CD1c-positive myeloid dendritic cell (primary cell): Measurements from ENCODE around the gene S100A10.

ENCODE experiments used
- DNase-seq: peaks from one replicate; pipeline ENCODE4 v3.0.0-alpha.2; 2016; ENCODE audit errors: extremely low spot score

S100A10 gene

DNA sequence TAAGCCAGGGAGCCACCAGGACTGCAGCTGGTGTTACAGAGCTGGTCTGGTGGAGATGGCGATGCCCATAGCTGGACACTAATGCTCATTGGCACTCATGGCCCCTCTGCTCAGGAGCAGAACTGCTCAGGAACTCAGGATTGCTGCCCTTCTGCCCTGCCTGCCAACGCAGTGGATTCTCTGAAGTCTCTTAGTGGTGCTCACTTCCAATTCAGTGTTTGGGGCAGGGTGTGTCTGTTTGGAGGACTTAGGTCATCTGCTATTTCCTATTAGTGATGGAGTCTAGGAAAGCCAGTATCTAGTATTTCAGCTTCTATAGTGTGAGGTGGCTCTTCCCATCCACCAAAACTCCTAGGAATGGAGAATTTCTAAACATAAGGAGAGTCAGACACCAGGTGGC lies 29.1 kb downstream of the S100A10 start:
- no peak for DNase-seq

DNA sequence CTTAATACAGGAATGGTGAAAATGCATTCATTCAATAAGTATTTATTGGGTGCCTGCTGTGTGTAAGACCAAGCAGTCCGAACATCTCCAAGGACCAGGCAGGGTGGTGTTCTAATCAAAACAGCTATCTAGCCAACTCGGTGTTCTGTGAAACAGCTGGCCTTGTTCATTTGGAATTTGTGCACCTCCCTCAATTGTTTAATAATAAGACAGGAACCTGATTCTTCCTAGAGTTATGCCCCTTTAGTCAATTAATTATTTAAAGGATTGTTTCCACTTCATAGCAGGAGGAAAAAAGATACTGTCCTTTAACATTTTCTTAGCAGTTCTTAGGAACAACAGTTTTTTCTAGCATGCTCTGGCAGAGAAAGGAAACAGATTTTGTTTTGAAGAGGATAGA lies 30.4 kb downstream of the S100A10 start:
- no peak for DNase-seq

DNA sequence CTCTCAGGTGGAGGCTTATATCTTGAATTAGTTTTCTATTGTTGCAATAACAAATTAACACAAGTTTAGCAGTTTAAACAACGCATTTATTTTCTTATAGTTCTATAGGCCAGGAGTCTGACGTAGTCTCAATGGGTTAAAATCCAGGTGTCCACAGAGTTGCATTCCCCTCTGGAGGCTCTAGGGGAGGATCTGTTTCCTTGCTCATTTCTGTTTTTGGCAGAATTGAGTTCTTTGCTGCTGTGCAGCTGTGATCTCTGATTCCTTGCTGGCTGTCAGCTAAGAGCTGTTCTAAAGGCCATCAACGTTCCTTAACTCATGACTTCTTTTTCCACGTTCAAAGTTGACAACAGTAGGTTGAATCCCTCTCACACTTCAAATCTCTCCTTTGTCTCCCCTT lies 31.8 kb downstream of the S100A10 start:
- DNase-seq = no peak

DNA sequence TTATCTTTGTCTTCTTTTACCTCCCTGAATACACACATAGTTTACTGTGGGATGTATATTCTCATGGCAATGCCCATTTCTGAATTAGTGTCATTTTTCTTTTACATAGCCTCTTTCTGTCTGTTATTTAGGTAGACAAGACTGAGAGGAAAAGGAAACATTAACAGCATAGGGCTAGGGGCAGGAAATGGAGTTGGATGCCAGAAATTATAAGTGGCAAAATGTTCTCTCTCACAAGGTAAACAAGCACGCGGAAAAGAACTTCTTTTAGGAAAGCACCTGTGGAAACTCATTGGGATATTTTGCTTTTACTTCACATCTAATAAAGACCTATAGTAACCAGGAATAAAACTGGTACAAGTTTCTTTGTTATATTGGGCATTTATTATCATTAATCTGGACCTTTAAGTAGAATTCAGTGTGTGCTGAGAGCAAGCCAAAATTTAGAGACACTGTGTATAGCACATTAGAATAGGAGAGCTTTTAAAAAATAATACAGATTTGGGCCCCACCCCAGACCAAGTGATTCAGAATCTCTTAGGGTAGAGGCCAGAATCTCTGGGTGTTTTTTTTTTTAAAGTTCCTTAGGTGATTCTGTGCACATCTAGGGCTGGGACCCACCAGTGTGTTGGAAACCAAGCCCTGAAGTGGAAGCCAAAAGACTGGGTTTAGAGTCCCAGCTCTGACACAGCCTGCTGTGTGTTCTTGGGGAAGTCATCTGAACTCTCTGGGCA lies 32.7 kb downstream of the S100A10 start:
- DNase-seq = no peak

DNA sequence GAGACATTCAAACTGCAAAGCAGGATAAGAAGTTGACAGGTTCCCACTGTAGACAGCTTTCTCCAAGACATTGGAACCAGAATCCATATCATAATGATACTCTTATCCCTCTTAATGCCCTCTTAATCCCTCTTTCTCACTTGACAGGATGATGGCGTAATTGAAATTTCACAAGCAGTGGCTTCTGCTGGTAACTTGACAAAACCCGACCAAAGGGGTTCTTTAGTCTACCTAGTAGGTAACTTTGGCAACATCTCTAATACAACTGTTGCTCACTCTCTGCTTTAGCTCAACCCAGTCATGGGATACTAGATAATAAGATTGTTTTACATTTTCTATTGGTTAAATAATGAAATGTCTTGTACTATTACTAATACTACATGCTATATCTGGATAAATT lies 34.7 kb downstream of the S100A10 start:
- no peak for DNase-seq

DNA sequence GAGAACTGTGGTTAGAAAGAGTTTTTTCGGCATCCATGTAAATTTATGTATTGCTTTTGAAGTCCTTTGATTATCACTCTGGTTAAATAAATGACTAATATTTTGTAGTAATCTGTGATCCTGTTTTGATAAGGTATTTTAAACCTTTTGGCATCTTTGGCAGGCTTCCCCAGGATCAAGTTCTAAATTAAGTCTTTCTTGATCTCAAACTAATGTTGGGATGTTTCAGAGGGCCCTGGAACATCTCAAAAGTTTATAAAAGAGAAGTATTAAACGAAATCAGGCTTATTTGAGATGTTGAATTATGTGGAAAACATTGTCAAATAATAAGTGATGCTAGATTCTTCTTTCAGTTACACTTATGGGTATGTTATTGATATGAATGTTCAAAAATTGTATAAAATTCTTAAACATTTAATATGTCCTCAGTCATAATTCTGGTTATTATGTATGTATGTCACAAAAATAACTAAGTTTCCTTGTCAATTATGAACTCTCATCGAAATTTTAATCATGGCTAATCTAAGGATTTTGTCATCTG lies 36.6 kb downstream of the S100A10 start:
- no peak for DNase-seq

DNA sequence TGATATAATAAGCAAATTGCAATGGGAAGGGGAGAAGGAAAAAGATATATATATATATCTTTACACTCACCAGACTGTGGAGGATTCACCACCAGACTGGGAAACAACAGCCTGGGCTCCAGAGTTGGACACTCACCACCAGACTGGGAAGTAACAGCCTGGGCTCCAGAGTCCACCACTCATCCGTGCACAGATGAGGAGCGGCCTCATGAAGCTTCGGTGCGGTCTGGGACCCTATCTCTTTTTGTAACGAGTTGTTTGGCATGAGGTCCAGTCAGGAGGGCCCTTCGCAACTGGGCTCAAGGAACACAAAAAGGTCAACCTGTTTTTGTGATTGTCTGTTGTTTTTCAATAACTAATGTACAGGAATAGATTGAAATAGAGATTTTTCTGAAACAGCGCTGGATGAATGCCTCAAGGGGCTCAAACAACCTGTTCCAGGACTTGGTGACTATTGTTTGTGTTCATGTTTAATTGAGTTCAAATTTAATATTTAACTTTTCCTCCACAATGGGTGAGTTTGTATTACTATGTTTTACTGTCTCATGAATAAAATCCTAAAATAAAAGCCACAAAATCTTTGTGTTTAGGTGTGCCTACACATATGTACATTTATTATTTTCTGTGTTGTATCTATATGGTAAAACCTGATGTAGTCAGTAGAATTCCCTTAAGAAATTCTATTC lies 40.1 kb downstream of the S100A10 start:
- DNase-seq = no peak

DNA sequence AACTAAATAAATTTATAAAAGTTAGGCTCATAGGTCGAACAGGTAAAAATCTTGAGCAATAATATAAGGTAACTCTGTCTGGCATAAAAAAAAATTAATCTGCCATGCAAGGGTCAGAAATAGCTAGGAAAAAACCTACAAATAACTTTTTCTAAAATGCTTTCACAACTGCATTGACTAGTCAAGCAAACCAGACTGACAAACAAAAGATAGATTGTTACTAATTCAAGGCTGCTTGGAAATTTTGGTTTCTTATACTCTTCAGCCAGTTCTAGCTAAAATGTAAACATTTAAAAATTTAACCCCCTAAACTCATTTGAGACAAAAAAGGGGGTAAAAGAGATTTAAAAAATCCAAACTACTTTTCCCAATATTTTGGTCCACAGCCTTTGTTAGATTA lies 40.8 kb downstream of the S100A10 start:
- no peak for DNase-seq

DNA sequence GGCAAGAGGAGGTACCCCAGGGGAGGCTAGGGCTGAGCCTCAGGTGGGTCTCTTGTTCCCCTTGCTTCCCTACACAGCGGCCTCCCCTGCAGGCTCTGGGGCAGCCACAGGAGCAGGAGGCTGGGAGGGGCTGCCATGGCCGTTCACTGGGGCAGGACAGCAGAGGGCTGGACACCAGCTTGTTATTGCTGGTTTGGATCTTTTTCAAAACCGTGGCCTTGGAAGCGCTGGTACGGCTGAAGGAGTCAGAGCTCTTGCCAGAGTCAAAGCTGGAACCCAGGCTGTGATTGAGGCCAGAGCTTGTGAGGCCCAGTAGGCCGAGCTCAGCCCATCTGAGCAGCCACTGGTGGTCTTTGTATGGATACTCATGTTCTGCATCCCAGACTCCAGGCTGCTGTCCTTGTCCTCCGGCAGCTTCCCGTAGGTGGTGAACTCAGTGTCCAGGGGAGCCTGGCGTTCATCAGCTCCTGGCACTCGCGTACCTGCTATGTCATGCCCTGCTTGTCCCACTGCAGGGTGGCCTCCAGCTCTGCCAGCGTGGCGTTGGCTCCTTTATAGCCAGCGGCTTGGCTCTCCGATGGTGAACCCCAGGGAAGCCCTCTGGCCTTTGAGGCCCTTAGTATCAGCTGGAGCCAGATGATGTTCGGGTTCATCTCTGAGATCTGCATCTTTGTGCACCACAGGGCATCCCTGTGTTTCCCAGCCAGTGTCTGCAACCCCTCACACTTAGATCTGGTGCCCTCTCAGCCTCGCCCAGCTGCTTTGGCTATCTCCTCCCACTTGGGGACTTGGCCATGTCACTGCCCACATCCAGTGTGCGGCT lies 44.1 kb downstream of the S100A10 start:
- DNase-seq = no peak

DNA sequence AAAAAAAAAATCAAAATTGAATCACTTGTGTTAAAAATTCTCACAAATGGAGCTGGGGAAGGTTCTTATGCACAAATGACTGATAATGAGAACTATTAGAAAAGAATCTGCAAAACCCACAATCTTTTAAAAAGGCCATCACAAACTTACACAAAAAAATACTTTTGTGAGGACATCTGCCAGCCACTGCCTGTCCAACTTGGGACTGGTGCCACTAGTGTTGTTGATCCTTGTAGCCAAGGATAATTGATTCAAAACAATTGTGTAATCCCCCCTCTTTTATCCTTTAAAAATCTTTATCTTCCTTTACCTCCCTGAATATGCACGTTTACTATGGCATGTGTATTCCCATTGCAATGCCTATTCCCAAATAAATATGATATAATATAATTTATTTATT lies 45.2 kb downstream of the S100A10 start:
- no peak for DNase-seq

DNA sequence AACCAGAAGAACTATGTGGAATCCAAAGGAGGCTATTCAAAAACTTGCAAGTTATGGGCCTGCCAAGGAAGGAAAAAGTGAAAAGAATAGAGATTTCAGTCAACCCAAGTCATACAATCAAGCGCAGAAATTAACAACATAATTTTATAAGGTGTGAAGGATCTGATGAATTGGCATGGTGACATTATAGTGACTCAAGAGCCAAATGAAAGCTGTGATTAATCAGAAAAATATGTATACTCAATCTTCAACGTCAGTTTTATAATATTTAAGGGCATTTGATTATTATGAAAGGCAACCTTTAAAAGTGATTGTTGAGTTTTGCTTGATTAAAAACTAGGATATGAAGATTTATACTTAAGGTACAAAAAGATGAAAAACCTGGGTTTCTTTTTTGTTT lies 46.5 kb downstream of the S100A10 start:
- DNase-seq = no peak

DNA sequence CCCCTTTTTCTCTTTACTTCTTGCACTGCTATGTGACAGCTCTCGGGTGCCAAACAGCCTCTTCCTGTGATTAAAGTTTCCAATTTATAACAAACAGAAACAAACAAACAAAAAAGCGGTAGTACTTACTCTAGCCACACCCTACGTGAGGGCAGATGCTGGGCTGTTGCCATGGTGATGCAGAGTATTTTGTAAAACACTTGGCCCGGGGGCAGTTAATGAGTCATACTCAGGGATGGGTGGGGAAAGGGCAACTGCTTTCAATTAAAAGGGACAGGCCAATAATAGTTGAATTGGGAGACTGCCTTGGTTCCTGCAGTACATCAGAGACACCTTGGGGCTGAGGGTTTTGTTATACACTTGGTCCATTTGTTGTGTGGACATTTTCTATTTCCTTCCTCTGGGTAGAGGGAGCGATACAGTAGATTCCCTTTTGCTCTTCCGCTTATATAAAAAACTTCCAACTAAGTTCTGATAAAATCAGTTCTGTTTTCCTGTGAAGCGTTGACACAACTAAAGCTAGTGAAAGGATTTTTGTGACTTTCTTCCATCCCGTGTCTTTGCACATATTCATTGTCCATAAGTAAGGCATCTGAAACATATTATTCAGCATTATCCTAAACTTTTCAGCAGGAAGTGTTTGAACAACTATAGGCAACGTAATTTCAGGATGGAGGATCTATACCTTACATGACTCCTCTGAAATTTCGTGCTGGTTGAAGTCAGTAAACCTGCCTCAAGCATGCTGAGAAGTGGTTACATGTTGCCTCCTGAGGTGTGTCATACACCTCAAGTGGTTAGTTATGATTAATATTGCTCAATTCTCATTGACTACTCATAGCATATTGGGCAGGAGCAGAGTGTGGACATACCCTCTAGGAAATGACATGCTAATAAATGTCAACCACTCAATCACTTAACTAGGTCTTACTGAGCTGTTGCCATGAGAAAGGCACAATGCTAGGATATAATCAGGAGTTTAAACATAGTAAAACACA lies 47.6 kb downstream of the S100A10 start:
- peak; percentile 99 for DNase-seq

DNA sequence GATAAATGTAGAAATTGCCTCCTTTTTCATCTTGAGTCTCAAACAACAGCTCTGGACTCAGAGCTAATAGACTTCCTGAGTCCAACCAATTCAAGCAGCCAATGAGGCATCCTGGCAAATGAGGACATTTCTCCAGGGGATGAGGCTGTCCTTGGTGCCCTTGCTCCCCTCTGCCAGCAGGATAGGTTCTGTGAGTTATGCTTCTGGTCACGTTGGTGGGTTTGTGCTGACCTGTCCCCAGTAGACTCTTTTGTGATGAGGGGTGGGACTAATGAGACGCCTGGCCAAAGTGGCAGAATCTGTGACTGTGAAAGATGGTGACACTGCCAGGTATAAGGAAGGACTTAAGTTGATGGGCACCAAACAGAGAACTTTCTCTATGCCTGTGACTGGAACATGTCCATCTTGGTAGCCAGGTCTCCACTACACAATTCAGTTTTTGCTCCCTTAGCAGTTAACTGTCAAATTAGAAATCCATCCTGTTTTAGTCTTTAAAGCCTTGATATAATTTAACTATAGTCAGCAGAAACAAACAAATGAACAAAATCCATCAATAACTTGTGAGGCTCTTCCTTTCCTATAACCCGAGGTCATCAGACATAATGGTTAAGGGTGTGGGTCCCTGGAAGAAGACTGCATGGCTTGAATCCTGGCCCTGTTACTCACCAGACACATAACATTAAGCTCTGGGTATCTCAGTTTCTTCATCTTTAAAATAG lies 48.6 kb downstream of the S100A10 start:
- DNase-seq = no peak

DNA sequence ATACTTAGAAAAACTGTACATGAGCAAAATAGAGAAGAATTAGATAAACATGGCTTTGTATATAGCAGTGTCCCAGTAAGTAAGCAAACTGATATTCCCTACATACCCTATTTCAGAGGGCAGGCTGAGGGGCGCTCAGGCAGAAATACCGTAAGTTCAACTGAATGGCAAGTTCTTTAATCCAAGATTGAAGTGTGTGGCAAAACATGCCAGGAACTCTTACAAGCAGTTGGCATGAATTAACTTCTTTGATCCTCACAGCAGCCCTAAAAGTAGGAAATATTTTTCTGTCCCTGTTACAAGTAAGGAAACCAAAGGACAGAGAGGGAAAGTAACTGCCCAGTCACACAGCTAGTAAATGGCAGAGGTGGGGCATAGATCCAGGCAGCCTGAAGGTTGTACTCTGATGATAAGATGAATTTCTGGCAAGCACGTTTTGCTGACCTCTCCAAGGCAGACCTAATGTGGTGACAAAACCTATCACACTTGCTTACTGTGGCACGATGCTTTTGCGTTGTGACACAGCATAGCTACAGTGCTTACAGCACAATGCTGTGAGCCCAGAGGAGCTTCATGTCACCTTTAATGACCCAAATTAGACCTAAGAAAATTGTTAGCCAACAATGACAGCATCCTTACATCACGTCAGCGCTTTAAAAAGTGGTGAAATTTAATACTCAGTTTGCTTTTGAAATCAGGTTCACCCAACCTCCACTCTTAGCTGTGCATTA lies 49.4 kb downstream of the S100A10 start:
- DNase-seq = peak; percentile 76

DNA sequence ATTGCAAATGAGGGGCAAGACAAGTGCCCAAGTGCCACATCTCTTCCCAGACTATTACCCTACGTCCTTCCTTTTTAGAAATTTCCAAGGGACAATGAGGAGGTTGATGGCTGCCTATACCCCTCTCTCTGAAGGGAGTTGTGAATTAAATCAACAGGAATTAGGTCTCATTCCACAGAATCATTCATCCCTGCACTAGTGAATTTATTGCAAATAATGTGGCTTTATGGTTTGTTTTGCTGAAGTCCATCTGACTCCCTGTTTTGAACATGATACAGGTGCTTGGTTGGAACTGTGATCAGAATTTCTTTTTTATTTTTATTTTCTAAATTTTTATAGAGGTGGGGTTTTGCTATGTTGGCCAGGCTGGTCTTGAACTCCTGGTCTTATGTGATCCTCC lies 50.1 kb downstream of the S100A10 start:
- DNase-seq = no peak

DNA sequence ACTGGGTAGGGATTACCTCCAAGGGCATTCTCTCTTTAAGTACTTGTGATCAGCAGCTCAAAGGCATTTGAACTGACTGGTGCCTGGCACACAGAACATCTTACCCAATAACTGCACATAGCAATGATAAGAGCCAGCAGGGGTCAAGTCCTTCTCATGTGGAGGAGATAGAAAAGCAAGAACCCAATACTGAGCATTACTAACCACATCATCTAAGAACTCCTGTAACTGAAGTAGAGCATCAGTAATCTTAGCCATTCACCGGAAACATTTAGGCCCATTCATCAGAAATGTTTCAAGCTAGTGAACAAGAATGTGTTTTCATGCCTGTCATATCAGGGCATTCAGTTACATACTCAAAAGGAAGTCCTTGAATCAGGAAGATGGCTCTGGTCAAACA lies 50.8 kb downstream of the S100A10 start:
- DNase-seq = peak; percentile 50

DNA sequence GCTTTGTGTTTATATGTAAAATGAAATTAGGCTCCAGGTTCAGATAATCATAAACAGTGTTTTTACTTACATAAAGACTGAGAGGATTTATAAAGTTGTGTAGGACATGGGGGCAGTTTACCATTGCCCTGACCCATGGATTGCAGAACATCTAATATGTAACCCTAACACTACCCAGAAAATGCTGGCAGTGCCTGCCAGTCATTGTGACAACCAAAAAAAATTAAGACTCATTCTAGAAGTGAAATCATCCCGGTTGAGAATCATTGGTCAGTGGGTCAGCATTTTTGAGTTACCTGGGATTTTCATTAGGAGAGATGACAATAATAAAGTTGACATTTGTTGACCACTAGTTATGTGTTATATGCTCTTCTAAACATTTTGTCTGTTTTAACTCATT lies 53.1 kb downstream of the S100A10 start:
- peak; percentile 51 for DNase-seq

DNA sequence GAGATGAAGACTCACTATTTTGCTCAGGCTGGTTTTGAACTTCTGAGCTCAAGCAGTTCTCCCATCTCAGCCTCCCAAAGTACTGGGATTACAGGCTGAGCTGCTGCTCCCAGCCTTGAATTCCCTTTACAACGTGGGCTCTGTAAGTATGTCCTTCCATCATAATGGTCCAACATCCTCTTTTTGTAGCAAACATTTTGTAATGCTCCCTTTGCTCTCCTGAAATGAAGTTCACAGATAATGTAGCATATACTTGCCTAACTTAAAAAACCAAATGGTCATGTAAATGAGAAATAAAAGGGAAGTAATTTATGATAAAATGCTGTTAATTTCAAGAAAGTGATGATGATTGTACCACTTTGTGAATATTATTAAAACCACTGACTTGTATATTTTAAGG lies 53.9 kb downstream of the S100A10 start:
- peak; percentile 74 for DNase-seq

DNA sequence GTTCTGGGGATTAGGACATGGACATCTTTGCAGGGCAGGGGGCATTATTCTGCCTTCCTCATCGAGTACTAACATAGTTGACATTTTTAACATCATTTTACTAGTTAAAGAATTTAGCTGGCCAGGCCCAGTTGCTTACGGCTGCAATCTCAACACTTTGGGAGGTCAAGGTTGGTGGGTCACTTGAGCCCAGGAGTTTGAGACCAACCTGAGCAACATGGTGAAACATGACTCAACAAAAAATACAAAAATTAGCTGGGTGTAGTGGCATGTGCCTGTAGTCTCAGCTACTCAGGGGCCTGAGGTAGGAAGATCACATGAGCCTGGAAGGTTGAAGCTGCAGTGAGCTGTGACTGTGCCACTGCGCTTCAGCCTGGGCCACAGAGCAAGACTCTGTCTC lies 54.5 kb downstream of the S100A10 start:
- no peak for DNase-seq

DNA sequence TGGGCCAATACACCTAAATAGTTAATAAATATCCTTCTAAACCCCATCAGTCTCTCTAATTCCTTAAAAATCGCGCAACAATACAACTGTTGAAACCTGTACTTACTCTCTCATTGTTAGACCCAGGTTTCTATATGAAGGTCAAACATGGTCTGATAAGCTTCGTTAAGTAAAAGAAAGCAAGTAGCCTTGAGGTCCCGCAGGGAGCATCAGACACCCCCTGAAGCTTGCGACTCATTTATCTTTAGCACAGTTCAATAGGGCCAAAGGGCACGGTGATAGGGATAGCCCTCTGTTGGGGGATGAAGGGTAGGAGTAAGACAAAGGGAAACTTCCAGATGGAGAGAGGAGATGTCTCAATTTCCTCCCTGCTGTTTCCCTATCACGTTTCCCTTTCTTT lies 57.0 kb downstream of the S100A10 start:
- DNase-seq = no peak
